Measurements from ENCODE around the gene SSU72. TPM values are rescaled to one million over a fixed set of nuclear protein-coding genes. Genes with fewer than 3 reads are reported as not detected.

SSU72 gene
- polyA plus RNA-seq, 1 donor (not counting 4 experiments of a cell fraction or from before 2014, with no cell fraction given): 79.7 TPM

- Histone ChIP-seq H3K4me2 (ENCODE audit: control insufficient read depth, extremely low read depth, insufficient read depth, low read depth, low read length) (no peak overlapping the region), H3K27me3 (ENCODE audit: control insufficient read depth, extremely low read depth, insufficient read depth, low read length) (no peaks in the 10 kb centered on the region), H3K9me1 (ENCODE audit: control insufficient read depth, extremely low read depth, insufficient read depth, low read length) (peaks cover 2% of the 10 kb centered on the region), H3K79me2 (ENCODE audit: control insufficient read depth, insufficient read depth, low read length) (peaks cover 51% of the 10 kb centered on the region), H2AFZ (ENCODE audit: control insufficient read depth, low read length) (no peak overlapping the region), H3K36me3 (ENCODE audit: control insufficient read depth in 2 of 2, extremely low read depth in 1 of 2, insufficient read depth in 2 of 2, low read length in 2 of 2) (peaks cover 0 to 3% of the 10 kb centered on the region in 2 experiments), H3K4me3 (ENCODE audit: control insufficient read depth in 2 of 3, extremely low read depth in 1 of 3, insufficient read depth in 2 of 3, low read depth in 1 of 3, low read length in 3 of 3) (no peak overlapping the region), H3K4me1 (ENCODE audit: control insufficient read depth, extremely low read depth, insufficient read depth, low read length) (peaks cover 9% of the 10 kb centered on the region), H3K9ac (ENCODE audit: control insufficient read depth, extremely low read depth, insufficient read depth, low read length) (no peak overlapping the region), H3K27ac (ENCODE audit: control insufficient read depth, insufficient read depth, low read length) (no peak overlapping the region), H3K9me3 (ENCODE audit: control insufficient read depth, low read depth, low read length) (no peaks in the 10 kb centered on the region), H4K20me1 (ENCODE audit: control insufficient read depth, extremely low read depth, insufficient read depth, low read length) (peaks cover 17% of the 10 kb centered on the region)
- no peak for TF ChIP-seq EZH2 (IDR thresholded peaks at IDR 0.05; ENCODE audit: low read length)
- TF ChIP-seq, protein P1, sequence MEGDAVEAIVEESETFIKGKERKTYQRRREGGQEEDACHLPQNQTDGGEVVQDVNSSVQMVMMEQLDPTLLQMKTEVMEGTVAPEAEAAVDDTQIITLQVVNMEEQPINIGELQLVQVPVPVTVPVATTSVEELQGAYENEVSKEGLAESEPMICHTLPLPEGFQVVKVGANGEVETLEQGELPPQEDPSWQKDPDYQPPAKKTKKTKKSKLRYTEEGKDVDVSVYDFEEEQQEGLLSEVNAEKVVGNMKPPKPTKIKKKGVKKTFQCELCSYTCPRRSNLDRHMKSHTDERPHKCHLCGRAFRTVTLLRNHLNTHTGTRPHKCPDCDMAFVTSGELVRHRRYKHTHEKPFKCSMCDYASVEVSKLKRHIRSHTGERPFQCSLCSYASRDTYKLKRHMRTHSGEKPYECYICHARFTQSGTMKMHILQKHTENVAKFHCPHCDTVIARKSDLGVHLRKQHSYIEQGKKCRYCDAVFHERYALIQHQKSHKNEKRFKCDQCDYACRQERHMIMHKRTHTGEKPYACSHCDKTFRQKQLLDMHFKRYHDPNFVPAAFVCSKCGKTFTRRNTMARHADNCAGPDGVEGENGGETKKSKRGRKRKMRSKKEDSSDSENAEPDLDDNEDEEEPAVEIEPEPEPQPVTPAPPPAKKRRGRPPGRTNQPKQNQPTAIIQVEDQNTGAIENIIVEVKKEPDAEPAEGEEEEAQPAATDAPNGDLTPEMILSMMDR (optimal IDR thresholded peaks at IDR 0.05 in 1 of 3, IDR thresholded peaks at IDR 0.05 in 1 of 3, conservative IDR thresholded peaks at IDR 0.05 in 1 of 3; ENCODE audit: extremely low read depth in 1 of 3, insufficient read depth in 2 of 3, low read length in 3 of 3): no peak
- DNase-seq (ENCODE audit: low read depth, low spot score) (no peak), FAIRE-seq (no peak)
- dilution Hi-C loops (cut with MboI; ENCODE audit: extremely low pct_ligation_motif_present, low sequenced_read_pairs): no loop called here
These were observed 20.1 kb downstream of the SSU72 start for GRCh38 chr1:1554550-1554925.

DNA sequence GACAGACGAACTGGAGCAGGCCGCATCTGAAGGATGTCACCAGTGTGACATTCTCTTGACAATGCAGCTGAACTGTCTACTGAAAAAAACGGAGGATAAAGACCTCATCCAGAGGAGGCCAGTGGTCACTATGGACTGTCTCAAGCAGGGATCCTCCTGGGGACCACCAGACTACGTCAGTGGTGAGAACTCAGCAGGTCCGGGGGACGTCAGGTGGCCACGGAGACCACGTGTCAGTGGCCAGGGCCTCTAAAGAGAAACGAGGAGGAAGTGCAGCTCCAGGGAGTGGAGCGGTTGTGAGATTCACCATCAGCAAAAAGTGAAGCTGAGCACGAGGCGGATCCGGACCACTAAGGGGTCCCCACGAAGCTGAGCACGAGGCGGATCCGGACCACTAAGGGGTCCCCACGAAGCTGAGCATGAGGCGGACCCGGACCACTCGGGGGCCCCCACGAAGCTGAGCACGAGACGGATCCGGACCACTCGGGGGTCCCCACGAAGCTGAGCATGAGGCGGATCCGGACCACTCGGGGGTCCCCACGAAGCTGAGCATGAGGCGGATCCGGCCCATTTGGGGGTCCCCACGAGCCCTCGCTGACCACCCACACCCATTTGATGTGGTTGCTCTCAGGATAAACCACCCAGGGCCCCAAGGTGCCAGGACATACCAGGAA, 20.7 kb downstream of the SSU72 start:
- Histone ChIP-seq H3K36me3 (ENCODE audit: control insufficient read depth in 2 of 2, extremely low read depth in 1 of 2, insufficient read depth in 2 of 2, low read length in 2 of 2) (peaks cover 0 to 4% of the 10 kb centered on the region in 2 experiments), H3K27me3 (ENCODE audit: control insufficient read depth, extremely low read depth, insufficient read depth, low read length) (no peaks in the 10 kb centered on the region), H3K4me1 (ENCODE audit: control insufficient read depth, extremely low read depth, insufficient read depth, low read length) (peaks cover 9% of the 10 kb centered on the region), H3K4me3 (ENCODE audit: control insufficient read depth in 2 of 3, extremely low read depth in 1 of 3, insufficient read depth in 2 of 3, low read depth in 1 of 3, low read length in 3 of 3) (no peak overlapping the region), H3K9me3 (ENCODE audit: control insufficient read depth, low read depth, low read length) (no peaks in the 10 kb centered on the region), H3K9ac (ENCODE audit: control insufficient read depth, extremely low read depth, insufficient read depth, low read length) (no peak overlapping the region), H4K20me1 (ENCODE audit: control insufficient read depth, extremely low read depth, insufficient read depth, low read length) (peaks cover 17% of the 10 kb centered on the region), H3K79me2 (ENCODE audit: control insufficient read depth, insufficient read depth, low read length) (peaks cover 46% of the 10 kb centered on the region), H2AFZ (ENCODE audit: control insufficient read depth, low read length) (no peak overlapping the region), H3K27ac (ENCODE audit: control insufficient read depth, insufficient read depth, low read length) (no peak overlapping the region), H3K9me1 (ENCODE audit: control insufficient read depth, extremely low read depth, insufficient read depth, low read length) (peaks cover 2% of the 10 kb centered on the region), H3K4me2 (ENCODE audit: control insufficient read depth, extremely low read depth, insufficient read depth, low read depth, low read length) (no peak overlapping the region)
- no peak for FAIRE-seq
- DNase-seq (ENCODE audit: low read depth, low spot score): no peak
- no peak for TF ChIP-seq EZH2 (IDR thresholded peaks at IDR 0.05; ENCODE audit: low read length)
- TF ChIP-seq, protein P1 (optimal IDR thresholded peaks at IDR 0.05 in 1 of 3, IDR thresholded peaks at IDR 0.05 in 1 of 3, conservative IDR thresholded peaks at IDR 0.05 in 1 of 3; ENCODE audit: extremely low read depth in 1 of 3, insufficient read depth in 2 of 3, low read length in 3 of 3): no peak
- dilution Hi-C loops (cut with MboI; ENCODE audit: extremely low pct_ligation_motif_present, low sequenced_read_pairs): no loop called here

Measured in keratinocyte (primary cell).